HepG2 (cell line): ENCODE data around the gene HSDL2. TPM values are rescaled to one million over a fixed set of nuclear protein-coding genes. Genes with fewer than 3 reads are reported as not detected.
A peak's percentile ranks its signal among the peaks of the same experiment; 100 is the strongest.

Source experiments
- ELF3 ChIP-seq: IDR thresholded peaks from 2 replicates; pipeline ENCODE4 v1.6.1; 2016; ENCODE audit warnings: missing genetic modification reagents, missing compliant biosample characterization
- GABPB1 ChIP-seq: IDR thresholded peaks from 2 replicates; pipeline ENCODE4 v1.6.1; 2016; ENCODE audit warnings: mild to moderate bottlenecking, missing genetic modification reagents, moderate library complexity, missing compliant biosample characterization
- HES4 ChIP-seq: sonication (generic); formaldehyde crosslinking; IDR thresholded peaks from 2 replicates; pipeline ENCODE4 v1.9.0; 2021; ENCODE audit warnings: mild to moderate bottlenecking, missing genetic modification reagents, borderline replicate concordance
- KAT8 ChIP-seq: IDR thresholded peaks from 2 replicates; pipeline ENCODE4 v1.6.1; 2016; ENCODE audit warnings: missing genetic modification reagents, missing compliant biosample characterization
- MAFG ChIP-seq: sonication (generic); formaldehyde crosslinking; IDR thresholded peaks from 2 replicates; pipeline ENCODE4 v1.5.1; 2020; ENCODE audit warnings: mild to moderate bottlenecking, missing genetic modification reagents
- NAIF1 ChIP-seq: sonication (generic); formaldehyde crosslinking; IDR thresholded peaks from 2 replicates; pipeline ENCODE4 v1.5.0; 2020; ENCODE audit warnings: mild to moderate bottlenecking, missing genetic modification reagents, borderline replicate concordance
- PITX1 ChIP-seq: sonication (generic); formaldehyde crosslinking; IDR thresholded peaks from 2 replicates; pipeline ENCODE4 v1.5.1; 2020; ENCODE audit warnings: mild to moderate bottlenecking, missing genetic modification reagents
- SETDB1 ChIP-seq: sonication (generic); formaldehyde crosslinking; IDR thresholded peaks from 2 replicates; pipeline ENCODE4 v1.5.1; 2020; ENCODE audit warnings: missing genetic modification reagents, mild to moderate bottlenecking, borderline replicate concordance
- SMAD1 ChIP-seq: sonication (generic); formaldehyde crosslinking; IDR thresholded peaks from 2 replicates; pipeline ENCODE4 v1.4.0; 2020; ENCODE audit warnings: missing genetic modification reagents, low read depth, mild to moderate bottlenecking, borderline replicate concordance
- TFDP1 ChIP-seq: IDR thresholded peaks from 2 replicates; pipeline ENCODE4 v1.6.1; 2016; ENCODE audit warnings: missing compliant biosample characterization, missing genetic modification reagents, borderline replicate concordance
- TFDP2 ChIP-seq: sonication (generic); formaldehyde crosslinking; IDR thresholded peaks from 2 replicates; pipeline ENCODE4 v1.4.0; 2020; ENCODE audit warnings: missing genetic modification reagents
- XBP1 ChIP-seq: sonication (generic); formaldehyde crosslinking; IDR thresholded peaks from 2 replicates; pipeline ENCODE4 v1.5.0; 2020; ENCODE audit warnings: missing genetic modification reagents
- ZFP1 ChIP-seq: IDR thresholded peaks from 2 replicates; pipeline ENCODE4 v1.6.1; 2016
- ZNF234 ChIP-seq: sonication (generic); formaldehyde crosslinking; conservative IDR thresholded peaks from 2 replicates; pipeline ENCODE4 v1.5.1; 2020; ENCODE audit warnings: mild to moderate bottlenecking, missing genetic modification reagents
- ZNF251 ChIP-seq: sonication (generic); formaldehyde crosslinking; IDR thresholded peaks from 2 replicates; pipeline ENCODE4 v1.9.0; 2021; ENCODE audit warnings: mild to moderate bottlenecking, missing genetic modification reagents
- ZNF281 ChIP-seq: sonication (generic); formaldehyde crosslinking; IDR thresholded peaks from 2 replicates; pipeline ENCODE4 v1.4.0; 2020; ENCODE audit warnings: missing genetic modification reagents, borderline replicate concordance
- ZNF331 ChIP-seq: sonication (generic); formaldehyde crosslinking; IDR thresholded peaks from 2 replicates; pipeline ENCODE4 v1.4.0; 2020; ENCODE audit warnings: missing genetic modification reagents
- ZNF333 ChIP-seq: sonication (generic); formaldehyde crosslinking; IDR thresholded peaks from 2 replicates; pipeline ENCODE4 v1.4.0; 2020; ENCODE audit warnings: mild to moderate bottlenecking, missing genetic modification reagents, borderline replicate concordance
- ZNF703 ChIP-seq: sonication (generic); formaldehyde crosslinking; IDR thresholded peaks from 2 replicates; pipeline ENCODE4 v1.5.1; 2020; ENCODE audit warnings: missing genetic modification reagents, mild to moderate bottlenecking, moderate library complexity, borderline replicate concordance
- ZNF777 ChIP-seq: sonication (generic); formaldehyde crosslinking; IDR thresholded peaks from 2 replicates; pipeline ENCODE4 v1.4.0; 2020; ENCODE audit warnings: missing genetic modification reagents
- ZNF879 ChIP-seq: sonication (generic); formaldehyde crosslinking; IDR thresholded peaks from 2 replicates; pipeline ENCODE4 v1.8.1; 2023; ENCODE audit warnings: missing genetic modification reagents
- ZSCAN9 ChIP-seq: IDR thresholded peaks from 2 replicates; pipeline ENCODE4 v1.6.1; 2016; ENCODE audit warnings: borderline replicate concordance
- polyA plus RNA-seq, 8 experiments: library from polyadenylated mRNA; depleted of rRNA in 3 of 8; stranded (reverse) in 7 of 8; unstranded in 1 of 8; fragments of >200 nt; fragmentation: Illumina TruSeq in 4 of 8; extraction: Trizol in 4 of 8; gene quantifications; 2 replicates each; pipeline versions ENCODE4 v1.2.1 to v1.2.3, GENCODE V29; 2011 to 2016; ENCODE audit warnings: low read depth in 4 of 8, missing spikeins in 1 of 8, mixed read lengths in 1 of 8; ENCODE audit not compliant: insufficient read depth in 1 of 8
- total RNA-seq, 5 experiments: library from RNA; depleted of rRNA; stranded (reverse); fragments of >200 nt; fragmentation: Illumina TruSeq; extraction: Trizol; gene quantifications; 2 replicates each; pipeline ENCODE4 v1.2.3, GENCODE V29; 2016; ENCODE audit warnings: low read depth in 1 of 5
- TF ChIP-seq, protein P1 (sequence below): fragments of 450-650 bp; IDR thresholded peaks from 2 replicates; pipeline ENCODE4 v1.6.1; 2017
- TF ChIP-seq, protein P2 (sequence below): sonication (generic); formaldehyde crosslinking; IDR thresholded peaks from 2 replicates; pipeline ENCODE4 v1.8.1; 2023; ENCODE audit warnings: missing genetic modification reagents, mild to moderate bottlenecking, borderline replicate concordance

The HSDL2 gene
- total and polyA plus RNA-seq, 2 of the 13 experiments (the other 11 are each of a cell fraction or from before 2014, with no cell fraction given) = 55.3 to 80.2 TPM

DNA sequence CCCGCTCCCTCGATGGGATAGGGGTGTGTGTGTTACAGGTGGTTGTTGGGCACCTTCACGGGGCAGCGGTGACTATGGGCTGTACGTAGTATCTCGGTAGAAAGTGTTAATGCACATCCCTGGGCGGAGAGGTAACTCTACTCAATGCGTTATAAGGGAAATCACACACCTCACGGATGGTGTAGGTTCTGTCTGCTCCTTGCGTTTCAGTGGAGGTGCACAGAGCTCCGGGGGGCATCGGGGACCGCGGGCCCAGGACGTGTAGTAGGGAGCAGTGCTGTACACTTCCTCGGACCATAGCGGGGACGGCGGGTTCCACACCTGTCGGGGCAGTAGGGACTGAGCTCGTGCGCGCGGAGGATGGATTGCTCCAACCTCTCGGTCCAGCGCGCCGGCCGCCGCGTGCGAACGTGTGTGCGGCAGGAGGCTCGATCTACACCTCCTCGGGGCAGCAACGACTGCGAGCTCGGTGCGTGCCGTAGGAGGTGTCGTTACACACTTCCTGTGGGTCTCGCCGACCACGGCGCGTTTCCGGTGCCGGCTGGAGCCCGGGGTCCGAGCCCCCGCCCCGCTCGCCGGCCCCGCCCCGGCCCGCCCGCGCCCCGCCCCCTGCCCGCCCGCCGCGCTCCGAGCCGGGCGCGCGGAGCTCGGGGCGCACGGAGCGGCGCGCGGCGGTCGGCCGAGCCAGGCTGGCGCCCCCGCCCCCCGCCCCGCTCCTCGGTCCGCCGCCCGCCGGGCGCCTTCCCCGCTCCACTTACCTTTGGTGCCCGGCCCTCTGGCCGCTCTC, 106.5 kb downstream of the HSDL2 start, which contains the start of gene KIAA1958 (continued):
- TF ChIP-seq, protein P1, sequence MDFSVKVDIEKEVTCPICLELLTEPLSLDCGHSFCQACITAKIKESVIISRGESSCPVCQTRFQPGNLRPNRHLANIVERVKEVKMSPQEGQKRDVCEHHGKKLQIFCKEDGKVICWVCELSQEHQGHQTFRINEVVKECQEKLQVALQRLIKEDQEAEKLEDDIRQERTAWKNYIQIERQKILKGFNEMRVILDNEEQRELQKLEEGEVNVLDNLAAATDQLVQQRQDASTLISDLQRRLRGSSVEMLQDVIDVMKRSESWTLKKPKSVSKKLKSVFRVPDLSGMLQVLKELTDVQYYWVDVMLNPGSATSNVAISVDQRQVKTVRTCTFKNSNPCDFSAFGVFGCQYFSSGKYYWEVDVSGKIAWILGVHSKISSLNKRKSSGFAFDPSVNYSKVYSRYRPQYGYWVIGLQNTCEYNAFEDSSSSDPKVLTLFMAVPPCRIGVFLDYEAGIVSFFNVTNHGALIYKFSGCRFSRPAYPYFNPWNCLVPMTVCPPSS = no peak
- TF ChIP-seq ZSCAN9 (CRISPR knock-in tag) (0 out of 2 replicates have a peak, but pooled peaks have one; percentile 81), ZNF281 (CRISPR knock-in tag) (peak; percentile 52), GABPB1 (peak; percentile 94), SETDB1 (CRISPR knock-in tag) (no peak), HES4 (CRISPR knock-in tag) (peak; percentile 97), XBP1 (CRISPR knock-in tag) (no peak), TFDP1 (peak; percentile 83), ELF3 (CRISPR knock-in tag) (peak; percentile 61; the same call in 1 of the 2 replicates), TFDP2 (CRISPR knock-in tag) (peak; percentile 61; the same call in 1 of the 2 replicates), ZFP1 (CRISPR knock-in tag) (0 out of 2 replicates have a peak, but pooled peaks have one; percentile 34), ZNF331 (CRISPR knock-in tag) (peak; percentile 85), SMAD1 (CRISPR knock-in tag) (peak; percentile 81; the same call in 1 of the 2 replicates), ZNF333 (no peak), ZNF251 (CRISPR knock-in tag) (peak; percentile 76; the same call in 1 of the 2 replicates), PITX1 (CRISPR knock-in tag) (0 out of 2 replicates have a peak, but pooled peaks have one; percentile 46), ZNF777 (CRISPR knock-in tag) (peak; percentile 81), ZNF234 (peak; percentile 52; the same call in 1 of the 2 replicates), MAFG (CRISPR knock-in tag) (no peak), NAIF1 (CRISPR knock-in tag) (peak; percentile 64; the same call in 1 of the 2 replicates), KAT8 (CRISPR knock-in tag) (peak; percentile 81), ZNF879 (CRISPR knock-in tag) (peak; percentile 80; the same call in 1 of the 2 replicates), ZNF703 (CRISPR knock-in tag) (no peak)
- TF ChIP-seq, protein P2, sequence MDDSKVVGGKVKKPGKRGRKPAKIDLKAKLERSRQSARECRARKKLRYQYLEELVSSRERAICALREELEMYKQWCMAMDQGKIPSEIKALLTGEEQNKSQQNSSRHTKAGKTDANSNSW (CRISPR knock-in tag) = no peak; the same call in 1 of the 2 replicates
